Kidney capillary endothelial cell (primary cell): ENCODE data around the gene MFRP.

Source experiments
- DNase-seq: peaks from one replicate; pipeline ENCODE4 v3.0.0-alpha.2; 2018; ENCODE audit warnings: low spot score

The MFRP gene

DNA sequence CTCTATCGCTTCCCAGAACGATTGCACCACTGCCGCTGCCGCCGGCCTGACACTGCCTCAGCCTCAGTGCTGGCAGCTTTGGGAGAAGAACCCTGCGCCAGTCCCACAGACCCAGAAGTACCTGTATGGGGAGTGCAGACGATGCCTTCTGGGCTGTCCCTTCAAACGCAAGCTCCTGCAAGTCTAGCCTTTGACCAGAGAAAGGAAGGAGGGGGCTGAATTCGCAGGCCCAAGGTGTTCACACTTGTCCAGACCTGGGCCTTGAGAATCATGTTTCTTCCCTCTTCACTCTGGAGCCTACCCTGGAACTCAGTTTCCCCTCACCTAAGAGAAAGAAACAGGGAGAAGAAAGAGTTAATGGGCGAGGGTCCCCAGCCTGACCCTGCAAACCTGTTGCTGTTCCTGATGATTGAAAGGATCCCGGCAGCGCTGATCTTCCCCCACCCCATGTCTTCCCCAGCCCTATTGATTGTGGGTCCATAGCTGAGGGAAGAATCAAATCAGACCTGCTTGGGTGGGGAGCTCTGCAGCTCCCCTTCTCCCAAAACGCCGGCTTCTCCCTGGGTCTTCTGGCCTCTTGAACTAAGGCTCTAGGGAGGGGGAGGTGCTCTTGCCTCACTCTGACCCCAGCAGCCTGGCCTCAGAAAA is 28.8 kb downstream of the MFRP start:
- DNase-seq: no peak

DNA sequence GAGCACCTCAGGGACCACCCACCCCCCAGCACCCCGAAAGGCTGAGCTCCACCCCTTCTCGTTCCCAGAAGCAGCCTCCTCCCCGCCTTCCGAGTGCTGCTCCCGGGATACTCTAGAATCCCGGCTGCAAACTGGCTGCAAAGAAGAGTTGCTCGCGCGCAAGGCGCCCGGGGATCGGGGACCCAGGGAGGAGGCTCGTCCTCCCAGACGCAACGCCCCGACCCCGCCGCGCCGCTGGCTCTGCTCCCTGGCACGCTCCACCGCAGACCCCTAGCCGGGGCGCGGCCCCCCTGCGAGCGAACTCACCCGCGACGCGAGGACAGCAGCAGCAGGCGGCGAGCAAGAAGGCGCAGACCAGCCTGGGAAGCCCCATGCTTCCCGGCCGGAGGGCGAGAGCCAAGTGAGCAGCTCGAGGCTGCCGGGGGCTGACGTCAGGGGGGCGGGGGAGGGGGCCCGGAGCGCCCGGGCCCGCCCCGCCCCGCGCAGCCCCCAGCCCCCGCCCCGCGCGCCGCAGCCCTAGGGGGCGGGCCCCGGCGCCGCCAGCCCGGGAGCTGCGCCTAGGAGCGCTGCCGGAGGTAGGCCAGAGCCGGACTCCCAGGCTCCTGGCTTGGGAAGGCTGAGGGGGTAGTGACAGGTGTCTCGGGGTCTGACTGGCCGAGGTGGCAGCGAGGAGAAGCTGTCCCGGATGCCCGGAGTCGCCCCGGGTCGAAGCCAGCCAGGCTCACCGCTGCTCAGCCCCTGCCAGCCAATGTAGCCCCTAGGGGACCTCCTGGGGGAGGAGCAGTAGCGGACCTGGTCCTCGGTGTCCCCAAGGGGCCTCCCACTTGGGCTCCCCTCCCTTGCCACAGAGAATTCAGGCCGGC is 29.5 kb downstream of the MFRP start, which contains the start of gene MCAM:
Gene MCAM (minus strand): TSS at position 402 of the 863 bp plus-strand sequence. CDS start 29 bp downstream, at position 373.
- no peak for DNase-seq

DNA sequence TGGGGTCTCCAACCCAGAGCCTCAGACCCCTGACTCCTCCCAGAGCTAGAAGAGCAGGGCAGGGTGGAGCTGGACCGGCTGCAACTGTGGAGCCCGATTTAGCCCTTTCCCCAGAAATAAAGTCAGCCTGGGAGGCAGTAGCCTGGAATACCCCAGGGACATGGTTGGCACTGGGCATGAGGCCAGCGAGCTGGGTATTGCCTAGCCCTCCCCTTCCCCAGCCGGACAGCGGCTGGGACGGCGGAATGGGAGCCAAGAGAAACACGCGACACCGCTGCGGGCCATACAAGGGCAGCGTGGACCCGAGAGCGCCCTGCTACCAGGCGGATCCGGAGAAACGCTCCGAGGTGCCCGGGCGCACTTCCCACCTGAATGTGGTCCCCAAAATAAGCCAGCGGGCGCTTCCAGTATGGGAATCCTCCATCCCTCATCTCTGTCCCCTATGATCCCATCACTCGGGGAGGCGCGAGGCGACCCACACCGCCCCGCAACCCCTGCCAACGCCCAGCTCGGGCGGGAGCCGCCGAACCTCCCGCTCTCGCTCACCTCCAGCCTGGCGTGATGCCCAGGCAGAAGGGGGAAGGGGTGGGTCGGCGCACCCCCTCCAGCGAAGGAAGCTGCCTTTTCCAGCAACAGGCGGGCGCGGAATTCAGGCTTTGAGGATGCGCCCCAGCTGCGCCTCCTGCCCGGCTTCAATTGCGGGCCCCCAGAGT is 30.3 kb downstream of the MFRP start:
- DNase-seq: peak; percentile 15

DNA sequence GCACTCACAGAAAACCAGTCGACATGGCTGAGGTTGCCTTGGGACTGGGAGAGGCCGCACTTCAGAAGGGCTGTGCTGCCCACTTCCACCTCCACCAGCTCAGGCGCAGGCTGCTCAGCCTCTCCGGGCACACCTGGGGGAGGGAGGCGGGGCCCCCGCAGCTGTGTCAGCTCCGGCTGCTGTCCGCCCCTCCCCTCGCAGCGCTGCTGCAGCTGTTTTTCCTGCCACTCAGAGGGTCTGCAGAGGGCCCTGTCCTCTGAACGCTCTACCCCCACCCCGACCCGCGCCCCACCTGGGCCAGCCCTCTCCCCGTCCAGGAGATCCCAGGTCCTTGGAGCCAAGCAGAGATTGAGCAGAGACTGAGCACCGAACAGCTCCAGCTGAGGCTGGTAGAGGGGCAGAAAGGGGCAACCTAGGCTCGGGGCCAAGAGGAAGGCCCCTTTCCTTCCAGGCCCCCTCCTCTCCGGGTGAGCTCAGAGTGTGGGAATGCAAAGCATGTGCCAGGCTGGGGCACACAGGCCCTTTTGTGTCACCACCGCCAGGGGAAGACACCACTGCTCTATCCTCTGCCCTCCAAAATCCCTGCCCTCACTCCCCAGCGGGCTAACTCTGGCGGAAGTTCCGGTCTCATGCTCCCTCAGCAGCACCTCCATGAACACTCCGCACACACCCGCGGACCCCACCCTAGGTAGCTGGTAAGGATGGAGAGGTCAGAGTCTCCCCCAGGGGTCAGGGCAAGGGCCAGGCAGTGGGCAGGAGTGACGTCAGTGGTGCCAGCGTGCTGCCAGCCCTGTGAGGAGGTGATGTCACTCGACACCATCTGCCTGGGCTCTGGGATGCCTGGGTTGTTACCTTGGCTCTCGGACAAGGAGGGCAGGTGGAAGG is 31.1 kb downstream of the MFRP start:
- peak; percentile 53 for DNase-seq

DNA sequence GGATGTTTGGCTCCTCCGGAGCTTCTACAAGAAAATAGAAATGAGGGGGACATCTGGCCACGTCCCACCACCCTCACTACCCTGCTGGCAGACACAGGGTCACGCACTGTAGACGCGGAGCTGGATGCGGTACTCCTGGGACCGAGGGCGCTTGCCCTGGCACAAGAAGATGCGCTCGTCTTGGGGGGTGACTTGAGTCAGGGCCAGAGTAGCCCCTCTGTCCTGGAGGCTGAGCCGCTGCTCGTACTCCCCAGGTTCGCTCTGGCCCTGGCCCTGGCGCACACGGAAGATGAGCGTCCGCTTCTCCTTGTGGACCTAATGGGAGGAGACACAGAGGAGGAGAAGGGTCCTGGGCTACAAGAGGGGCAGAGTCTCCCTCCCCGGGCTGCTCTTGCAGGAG is 31.8 kb downstream of the MFRP start:
- no peak for DNase-seq

DNA sequence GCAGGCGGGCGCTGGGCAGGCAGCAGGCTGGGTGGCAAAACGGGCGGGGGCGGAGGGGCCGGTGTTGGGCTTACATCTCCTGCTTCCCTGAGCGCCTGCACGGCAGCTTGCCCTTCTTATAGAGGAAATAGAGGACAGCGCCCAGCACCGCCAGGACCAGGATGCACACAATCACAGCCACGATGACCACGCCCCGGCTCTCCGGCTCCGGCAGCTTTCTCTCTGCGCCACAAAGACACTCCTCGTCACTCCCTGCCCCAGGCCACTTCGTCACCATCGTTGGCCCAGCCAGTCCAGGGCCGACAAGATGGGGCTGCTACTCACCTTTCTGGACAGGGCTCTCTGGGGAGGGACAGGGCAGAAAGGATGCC is 35.8 kb downstream of the MFRP start:
- DNase-seq: no peak

DNA sequence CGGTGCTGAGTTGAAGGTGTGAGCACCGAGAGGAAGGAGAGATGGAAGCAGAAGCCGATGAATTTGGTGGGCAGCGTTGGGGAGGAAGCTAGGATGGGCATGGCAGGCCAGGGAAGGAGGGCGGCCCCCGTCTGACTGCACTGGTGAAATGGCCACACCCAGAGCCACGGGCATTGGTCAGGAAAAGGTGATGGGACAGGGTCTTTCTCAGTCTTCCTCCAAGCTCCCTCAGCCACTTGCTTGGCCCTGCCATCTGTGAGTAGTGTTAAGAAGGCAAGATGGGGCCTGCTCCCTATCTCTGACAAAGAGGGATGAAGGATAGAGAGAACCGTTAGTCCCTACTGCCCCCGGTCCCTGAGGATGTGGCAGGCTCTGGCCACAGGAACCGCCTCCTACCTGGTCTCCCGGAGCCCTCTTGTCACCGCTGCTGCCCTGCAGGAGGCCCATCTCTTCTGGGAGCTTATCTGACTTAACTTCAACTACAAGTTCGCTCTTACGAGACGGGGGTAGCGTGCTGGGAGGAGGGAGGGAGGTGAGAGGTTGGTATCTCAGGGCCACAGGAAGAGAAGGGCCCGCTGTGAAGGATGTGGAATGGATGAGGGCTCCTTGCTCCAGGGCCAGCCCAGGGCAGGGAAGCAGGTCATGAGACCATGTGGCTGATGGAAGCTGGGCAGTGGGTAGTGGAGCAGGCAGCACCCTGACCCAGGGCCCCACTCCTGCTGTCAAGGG is 36.4 kb downstream of the MFRP start:
- DNase-seq: no peak

DNA sequence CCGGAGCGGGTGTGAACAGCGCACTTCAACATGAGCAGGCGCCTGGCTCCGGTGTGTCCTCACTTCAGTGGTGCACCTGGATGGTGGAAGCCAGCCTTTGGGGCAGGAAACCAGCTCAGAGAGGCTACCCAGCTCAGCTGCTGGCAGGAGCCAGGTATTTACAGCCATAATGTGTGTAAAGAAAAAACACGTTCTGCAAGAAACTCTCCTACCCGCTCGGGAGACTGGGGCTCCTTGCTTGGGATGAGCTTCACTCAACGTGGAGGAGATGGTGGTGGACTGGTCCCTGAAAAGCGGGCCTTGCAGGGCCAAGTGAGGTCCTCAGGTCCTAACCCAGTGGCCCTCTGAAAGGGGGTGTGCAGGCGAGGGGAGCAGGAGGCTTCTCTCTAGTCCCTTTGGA is 37.1 kb downstream of the MFRP start:
- no peak for DNase-seq

DNA sequence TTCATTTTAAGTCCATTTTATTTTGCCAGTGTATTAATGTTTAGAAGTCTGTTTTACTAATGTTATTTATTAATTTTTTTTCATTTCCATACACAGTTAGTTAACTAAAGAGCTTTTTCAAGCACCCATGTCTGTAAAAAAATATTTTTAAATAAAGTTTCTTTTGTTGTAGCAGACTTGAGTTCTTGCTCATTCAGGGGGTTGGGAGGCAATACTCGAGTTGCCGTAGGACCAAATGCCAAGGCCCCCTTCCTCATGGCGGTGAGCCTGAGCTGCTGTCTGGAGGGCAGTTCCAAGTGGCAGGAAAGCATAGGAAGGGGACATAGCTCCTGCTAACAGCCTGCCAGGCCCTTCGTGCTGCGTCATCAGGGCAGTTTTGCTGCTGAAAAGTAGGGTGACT is 38.5 kb downstream of the MFRP start:
- DNase-seq: no peak

DNA sequence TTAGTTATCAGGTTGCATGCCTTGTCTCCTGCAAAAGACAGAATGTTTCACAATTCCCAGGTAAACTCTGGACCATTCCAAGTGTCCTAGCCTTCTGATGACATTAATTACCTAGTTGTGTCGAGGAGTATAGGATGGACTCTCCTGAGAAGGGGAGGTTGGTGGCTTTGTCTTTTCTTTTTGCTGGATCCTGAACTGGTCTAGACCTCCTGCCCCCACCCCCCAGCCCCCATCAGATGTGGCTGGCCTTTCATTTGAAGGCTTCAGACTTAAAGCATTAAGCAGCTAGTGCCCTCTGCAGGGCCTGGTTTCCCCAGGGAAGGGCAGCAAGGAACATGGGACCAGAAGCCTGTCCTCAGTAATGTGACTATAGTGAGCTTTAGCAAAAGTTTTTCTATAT is 39.3 kb downstream of the MFRP start:
- peak; percentile 13 for DNase-seq

DNA sequence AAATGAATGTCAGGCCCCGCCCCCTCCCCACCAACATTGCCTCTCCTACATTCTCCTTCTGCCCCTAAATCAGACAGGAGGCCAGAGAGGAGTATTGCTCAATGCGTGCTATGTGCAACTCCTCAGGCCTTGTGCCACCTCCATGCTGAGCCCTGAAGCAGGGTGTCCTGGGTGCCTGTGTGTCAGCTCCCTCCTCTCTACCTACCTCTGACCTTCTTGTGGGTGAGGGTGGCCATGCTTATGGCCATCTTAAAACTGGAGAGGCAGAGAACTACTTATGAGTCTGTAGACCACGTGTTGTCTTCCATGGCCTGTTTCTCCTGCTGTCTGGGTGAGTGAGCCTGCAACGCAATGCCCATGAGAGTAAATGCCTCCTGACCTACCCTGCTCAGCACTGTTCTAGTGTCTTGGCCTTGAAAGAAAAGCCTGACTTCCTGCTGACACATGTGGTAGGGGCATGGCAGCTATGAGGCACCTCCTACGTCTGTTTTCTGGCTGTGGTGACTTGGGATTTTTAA is 40.1 kb downstream of the MFRP start:
- peak; percentile 79 for DNase-seq

DNA sequence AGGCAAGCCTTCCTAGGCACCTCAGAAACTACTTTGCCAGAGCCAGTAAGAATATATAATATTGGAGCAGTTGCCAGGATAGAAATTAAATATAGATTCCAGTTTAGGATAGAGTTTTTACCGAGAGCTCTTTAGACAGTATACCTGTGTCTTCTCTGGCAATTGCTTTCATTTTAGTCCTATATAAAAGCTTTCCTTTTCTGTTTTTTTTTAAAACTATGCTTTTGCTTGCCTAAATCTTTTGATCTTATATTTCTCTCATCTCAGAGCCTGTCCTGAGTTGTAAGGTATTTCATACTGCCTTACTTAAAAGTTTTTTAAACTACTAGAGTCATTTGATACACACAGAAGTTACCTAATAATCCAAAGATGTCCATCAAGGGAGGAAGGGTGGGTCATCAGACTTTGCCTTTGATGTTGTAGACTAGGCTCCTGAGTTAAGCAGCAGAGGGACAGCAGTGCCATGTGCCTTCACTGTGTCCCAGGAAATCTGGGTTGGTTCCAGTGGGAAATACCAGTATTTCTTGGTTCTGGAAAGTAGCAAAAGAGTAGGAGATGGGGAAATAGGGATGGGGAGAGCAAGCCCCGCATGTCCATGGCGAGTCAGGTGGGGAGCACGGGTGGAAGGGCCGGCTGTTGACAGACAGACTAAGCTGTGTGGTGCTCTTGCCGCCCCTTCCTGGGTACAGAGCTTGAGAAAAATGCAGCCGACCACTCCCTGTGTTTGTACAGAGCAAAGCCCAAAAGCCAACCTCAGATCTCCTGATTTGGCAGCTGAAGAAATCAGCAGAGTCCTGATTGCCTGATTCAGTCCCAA is 40.7 kb downstream of the MFRP start:
- DNase-seq: no peak

DNA sequence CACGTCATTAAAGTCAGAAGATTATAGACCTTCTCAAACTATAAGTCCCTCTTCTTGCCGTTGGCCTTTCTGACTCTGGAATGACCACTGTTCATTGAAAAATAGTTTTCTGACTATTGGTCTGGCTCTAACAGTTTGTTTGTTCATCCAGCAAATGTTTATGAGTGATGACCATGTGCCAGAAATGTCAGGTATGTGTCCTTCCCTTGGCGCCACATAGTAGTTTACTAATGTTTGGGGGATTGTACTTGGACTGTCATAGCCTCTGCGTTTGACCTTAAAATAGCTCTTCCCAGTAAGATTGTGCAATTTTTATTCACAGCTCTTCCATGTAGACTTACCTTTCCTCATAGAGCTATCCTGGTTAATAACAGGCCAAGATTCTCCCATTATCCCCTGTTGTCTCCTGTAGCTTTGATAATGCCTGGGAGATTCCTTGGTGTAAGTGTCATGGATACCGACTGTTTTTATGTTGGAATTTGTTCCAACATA is 43.2 kb downstream of the MFRP start:
- DNase-seq: no peak

DNA sequence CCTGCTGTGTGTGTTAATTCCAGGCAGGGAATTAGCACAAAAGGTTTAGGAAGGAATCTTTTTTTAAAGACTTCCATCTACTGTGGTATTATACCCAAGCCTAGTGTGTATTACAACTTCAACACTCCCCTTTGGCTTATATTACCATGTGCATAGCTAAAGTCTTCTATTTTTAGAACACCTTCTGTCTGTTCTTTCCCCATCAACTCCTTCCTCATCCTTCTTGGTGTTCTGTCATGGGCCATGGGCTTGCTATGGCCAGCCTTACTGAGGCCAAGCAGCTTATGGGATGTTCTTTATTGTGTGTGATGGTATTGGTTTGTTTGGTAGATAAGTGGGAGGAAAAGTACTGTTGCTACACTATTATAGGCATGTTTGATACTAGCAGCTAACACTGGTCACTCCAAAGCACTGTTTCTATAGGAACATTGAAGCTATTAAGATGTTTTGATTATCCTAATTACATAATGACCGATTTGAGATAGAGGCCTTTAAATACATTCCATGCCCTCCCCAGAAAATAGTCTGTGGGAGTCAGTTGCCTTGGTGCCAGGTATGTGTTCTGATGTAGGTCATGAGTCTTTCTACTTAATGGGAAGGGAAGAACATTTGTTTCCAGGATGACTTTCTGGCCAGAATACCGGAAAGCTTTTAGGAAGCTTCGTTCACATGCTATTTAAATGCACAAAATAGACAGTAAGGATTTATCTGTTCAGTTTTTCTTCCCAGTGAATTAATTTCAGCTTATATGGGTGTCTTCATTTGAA is 46.1 kb downstream of the MFRP start:
- no peak for DNase-seq

DNA sequence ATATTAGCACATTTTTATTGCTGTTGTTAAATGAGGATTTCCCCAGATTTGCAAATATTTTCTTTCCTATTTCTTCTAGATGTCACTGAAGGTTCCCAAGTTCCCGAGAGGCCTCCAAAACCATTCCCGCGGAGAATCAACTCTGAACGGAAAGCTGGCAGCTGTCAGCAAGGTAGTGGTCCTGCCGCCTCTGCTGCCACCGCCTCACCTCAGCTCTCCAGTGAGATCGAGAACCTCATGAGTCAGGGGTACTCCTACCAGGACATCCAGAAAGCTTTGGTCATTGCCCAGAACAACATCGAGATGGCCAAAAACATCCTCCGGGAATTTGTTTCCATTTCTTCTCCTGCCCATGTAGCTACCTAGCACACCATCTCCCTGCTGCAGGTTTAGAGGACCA is 47.1 kb downstream of the MFRP start:
- DNase-seq: no peak

DNA sequence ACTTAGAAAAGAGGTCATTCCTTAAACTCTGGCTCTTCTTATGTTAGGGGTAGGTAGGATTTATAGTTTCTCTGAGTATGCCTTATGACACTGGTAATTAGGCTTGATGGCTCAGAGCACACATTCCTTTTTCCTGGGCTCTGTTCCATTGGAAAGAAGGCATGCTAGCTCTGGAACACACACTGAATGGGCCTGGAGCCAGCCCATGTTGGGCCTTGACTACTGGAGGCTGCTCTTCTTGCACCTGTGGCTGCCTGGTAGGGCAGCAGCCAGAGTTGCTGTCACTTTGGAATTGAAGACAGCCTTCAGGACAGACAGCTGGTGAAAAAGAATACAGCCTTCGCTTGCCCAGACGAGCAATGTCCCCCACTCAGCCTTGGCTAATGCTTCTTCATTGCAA is 47.8 kb downstream of the MFRP start:
- no peak for DNase-seq

DNA sequence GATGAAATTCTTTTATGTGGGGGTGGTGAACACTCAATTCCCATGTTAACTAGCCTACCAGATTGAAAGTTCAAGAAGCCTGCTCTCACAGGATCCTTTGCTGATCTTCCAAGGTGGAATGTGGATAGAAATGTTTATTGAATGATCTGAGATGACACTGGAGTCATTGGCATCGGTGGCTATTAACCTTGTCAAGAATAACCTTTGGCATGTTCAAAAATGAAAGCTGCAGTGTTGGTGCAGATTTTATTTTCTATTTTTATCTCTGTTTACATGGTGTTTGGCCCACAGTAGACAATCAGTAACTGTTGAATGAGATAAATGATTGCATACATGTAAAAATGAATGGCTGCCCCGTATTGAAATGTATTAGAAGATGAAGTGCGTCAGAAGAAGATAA is 48.6 kb downstream of the MFRP start:
- no peak for DNase-seq

DNA sequence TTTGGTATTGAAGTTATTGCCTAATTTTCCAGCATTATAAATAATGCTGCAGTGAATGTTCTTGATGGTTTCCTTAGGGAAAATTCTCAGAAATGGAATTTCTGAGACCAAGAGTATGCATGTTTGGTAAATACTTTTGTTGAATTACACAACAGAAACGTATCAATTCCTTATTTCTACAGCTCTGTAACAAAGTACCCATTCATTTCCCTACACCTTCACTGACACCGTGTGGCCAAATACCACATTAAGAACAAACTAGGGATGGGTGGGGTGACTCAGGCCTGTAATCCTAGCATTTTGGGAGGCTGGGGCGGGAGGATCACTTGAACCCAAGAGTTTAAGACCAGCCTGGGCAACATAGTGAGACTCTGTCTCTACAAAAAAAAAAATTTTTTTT is 51.3 kb downstream of the MFRP start:
- no peak for DNase-seq

DNA sequence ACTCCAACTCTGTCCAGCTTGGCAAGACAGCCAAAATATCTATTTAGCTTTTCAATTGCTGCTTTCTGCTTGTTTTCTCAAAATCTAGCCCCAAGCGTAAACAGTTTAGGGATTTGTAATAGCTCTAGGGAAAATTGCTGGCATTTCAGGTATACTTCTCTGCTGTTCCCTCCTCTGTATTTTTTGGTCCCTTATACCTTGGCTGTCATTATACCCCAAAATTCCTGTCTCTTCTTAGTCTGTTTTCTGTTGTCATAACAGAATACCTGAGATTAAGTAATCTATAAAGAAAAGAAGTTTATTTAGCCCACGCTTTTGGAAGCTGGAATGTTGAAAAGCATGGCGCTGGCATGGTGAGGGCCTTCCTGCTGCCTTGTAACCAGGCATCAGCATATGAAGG is 53.0 kb downstream of the MFRP start:
- no peak for DNase-seq
